Measurements from ENCODE around the gene CASQ2.

The CASQ2 gene

DNA sequence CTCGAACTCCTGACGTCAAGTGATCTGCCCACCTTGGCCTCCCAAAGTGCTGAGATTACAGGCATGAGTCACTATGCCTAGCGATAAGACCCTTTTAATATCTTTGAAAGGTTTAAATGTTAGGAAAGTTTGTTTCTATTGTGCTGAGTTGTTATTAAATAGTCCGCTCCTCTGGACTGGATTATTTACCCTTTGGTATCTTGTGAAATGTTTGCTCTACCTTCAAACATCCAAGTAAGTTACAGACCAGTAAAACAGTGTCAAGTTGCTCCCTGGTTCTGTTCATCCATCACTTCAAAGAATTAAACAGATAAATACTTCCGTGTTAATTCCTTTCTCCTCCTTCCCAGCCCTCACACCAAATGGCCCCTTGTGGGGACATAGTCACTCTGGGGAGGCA is 44.8 kb downstream of the CASQ2 start:
- Histone ChIP-seq H3K27ac (no peak overlapping the region), H3K4me3 (no peak overlapping the region), H3K4me1 (peaks cover 0 to 24% (median 7%) of the 10 kb centered on the region in 4 donors), H3K9me3 (no peaks in the 10 kb centered on the region), H3K27me3 (no peaks in the 10 kb centered on the region), H3K36me3 (peaks cover 4 to 7% (median 4%) of the 10 kb centered on the region in 3 donors)
- intact Hi-C loops (cut with DNase I; ENCODE audit: low total_unique reads), result no loop called here
- DNase-seq, result no peak
- TF ChIP-seq, protein P1, sequence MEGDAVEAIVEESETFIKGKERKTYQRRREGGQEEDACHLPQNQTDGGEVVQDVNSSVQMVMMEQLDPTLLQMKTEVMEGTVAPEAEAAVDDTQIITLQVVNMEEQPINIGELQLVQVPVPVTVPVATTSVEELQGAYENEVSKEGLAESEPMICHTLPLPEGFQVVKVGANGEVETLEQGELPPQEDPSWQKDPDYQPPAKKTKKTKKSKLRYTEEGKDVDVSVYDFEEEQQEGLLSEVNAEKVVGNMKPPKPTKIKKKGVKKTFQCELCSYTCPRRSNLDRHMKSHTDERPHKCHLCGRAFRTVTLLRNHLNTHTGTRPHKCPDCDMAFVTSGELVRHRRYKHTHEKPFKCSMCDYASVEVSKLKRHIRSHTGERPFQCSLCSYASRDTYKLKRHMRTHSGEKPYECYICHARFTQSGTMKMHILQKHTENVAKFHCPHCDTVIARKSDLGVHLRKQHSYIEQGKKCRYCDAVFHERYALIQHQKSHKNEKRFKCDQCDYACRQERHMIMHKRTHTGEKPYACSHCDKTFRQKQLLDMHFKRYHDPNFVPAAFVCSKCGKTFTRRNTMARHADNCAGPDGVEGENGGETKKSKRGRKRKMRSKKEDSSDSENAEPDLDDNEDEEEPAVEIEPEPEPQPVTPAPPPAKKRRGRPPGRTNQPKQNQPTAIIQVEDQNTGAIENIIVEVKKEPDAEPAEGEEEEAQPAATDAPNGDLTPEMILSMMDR (IDR thresholded peaks at IDR 0.05), result no peak

DNA sequence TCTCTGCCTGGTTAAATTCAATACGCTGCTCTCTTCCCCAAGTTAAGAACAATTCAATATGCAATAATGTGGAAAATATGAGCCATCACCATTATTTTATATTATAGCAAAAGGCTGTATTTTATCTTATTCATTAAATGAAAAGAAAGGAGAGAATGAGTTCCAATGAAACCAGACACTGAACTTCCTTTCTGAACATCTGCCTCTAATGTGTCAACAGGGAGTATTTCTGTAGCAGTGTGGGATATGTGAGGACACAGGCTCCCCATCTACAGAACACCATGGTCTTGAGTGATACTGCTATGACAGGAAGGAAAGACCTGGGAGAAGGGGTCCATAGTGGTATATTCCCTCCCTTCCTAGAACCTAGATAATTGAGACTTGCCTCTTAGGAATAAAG is 46.3 kb downstream of the CASQ2 start:
- no peak for DNase-seq
- no peaks in the 10 kb centered on the region for H3K9me3 ChIP-seq
- peaks cover 4 to 7% (median 4%) of the 10 kb centered on the region in 3 donors for H3K36me3 ChIP-seq
- TF ChIP-seq, protein P1 (IDR thresholded peaks at IDR 0.05), result no peak
- H3K27ac ChIP-seq, result no peak overlapping the region
- intact Hi-C loops (cut with DNase I; ENCODE audit: low total_unique reads), result no loop called here
- H3K27me3 ChIP-seq, result no peaks in the 10 kb centered on the region
- peaks cover 0 to 10% (median 1%) of the 10 kb centered on the region in 4 donors for H3K4me1 ChIP-seq
- no peak overlapping the region for H3K4me3 ChIP-seq

GRCh38 chr1:115719285-115719684 is 49.2 kb downstream of the CASQ2 start:
- Histone ChIP-seq H3K27ac (no peak overlapping the region), H3K4me1 (peaks cover 0 to 3% (median 0%) of the 10 kb centered on the region in 4 donors), H3K9me3 (no peaks in the 10 kb centered on the region), H3K27me3 (no peaks in the 10 kb centered on the region), H3K4me3 (no peak overlapping the region), H3K36me3 (peaks cover 0 to 7% (median 0%) of the 10 kb centered on the region in 3 donors)
- TF ChIP-seq, protein P1 (IDR thresholded peaks at IDR 0.05), result no peak
- intact Hi-C loops (cut with DNase I; ENCODE audit: low total_unique reads), result loop anchor here (5.0 kb wide), 1 partner anchor 33 kb away; no protein-coding TSS in a partner anchor
- no peak for DNase-seq

GRCh38 chr1:115718011-115718754 is 50.3 kb downstream of the CASQ2 start:
- TF ChIP-seq, protein P1 (IDR thresholded peaks at IDR 0.05), result no peak
- intact Hi-C loops (cut with DNase I; ENCODE audit: low total_unique reads), result loop anchor here (5.0 kb wide), 1 partner anchor 34 kb away; no protein-coding TSS in a partner anchor
- Histone ChIP-seq H3K36me3 (peaks cover 0 to 7% (median 0%) of the 10 kb centered on the region in 3 donors), H3K9me3 (no peaks in the 10 kb centered on the region), H3K27me3 (no peaks in the 10 kb centered on the region), H3K4me3 (no peak overlapping the region), H3K4me1 (peaks cover 0 to 3% (median 0%) of the 10 kb centered on the region in 4 donors), H3K27ac (no peak overlapping the region)
- DNase-seq, result no peak

GRCh38 chr1:115717541-115717940 is 51.0 kb downstream of the CASQ2 start:
- Histone ChIP-seq H3K36me3 (peaks cover 0 to 7% (median 0%) of the 10 kb centered on the region in 3 donors), H3K27ac (no peak overlapping the region), H3K4me1 (peaks cover 0 to 3% (median 0%) of the 10 kb centered on the region in 4 donors), H3K9me3 (no peaks in the 10 kb centered on the region), H3K4me3 (no peak overlapping the region), H3K27me3 (no peaks in the 10 kb centered on the region)
- DNase-seq, result peak in 1 of 2 donors; percentile 55
- TF ChIP-seq, protein P1 (IDR thresholded peaks at IDR 0.05), result peak; percentile 63 to 69
- intact Hi-C loops (cut with DNase I; ENCODE audit: low total_unique reads), result loop anchor here (2.0 to 5.0 kb wide), 2 partner anchors 35 to 55 kb away; no protein-coding TSS in a partner anchor

Measured in tibial artery (tissue), 4 donors.